Hepatocyte (in vitro differentiated cells): ENCODE data around the gene ARHGAP26.

Experiments used
- EZH2 ChIP-seq: fragments of 200-600 bp; sonication (generic); IDR thresholded peaks from 2 replicates; pipeline ENCODE4 v1.6.1; 2016; ENCODE audit warnings: antibody characterized with exemption, mild to moderate bottlenecking, borderline replicate concordance
- TF ChIP-seq, protein P1 (sequence below): fragments of 200-600 bp; sonication (generic); IDR thresholded peaks from 2 replicates; pipeline ENCODE4 v1.5.1; 2016; ENCODE audit warnings: antibody characterized with exemption, mild to moderate bottlenecking; ENCODE audit not compliant: poor library complexity

DNA sequence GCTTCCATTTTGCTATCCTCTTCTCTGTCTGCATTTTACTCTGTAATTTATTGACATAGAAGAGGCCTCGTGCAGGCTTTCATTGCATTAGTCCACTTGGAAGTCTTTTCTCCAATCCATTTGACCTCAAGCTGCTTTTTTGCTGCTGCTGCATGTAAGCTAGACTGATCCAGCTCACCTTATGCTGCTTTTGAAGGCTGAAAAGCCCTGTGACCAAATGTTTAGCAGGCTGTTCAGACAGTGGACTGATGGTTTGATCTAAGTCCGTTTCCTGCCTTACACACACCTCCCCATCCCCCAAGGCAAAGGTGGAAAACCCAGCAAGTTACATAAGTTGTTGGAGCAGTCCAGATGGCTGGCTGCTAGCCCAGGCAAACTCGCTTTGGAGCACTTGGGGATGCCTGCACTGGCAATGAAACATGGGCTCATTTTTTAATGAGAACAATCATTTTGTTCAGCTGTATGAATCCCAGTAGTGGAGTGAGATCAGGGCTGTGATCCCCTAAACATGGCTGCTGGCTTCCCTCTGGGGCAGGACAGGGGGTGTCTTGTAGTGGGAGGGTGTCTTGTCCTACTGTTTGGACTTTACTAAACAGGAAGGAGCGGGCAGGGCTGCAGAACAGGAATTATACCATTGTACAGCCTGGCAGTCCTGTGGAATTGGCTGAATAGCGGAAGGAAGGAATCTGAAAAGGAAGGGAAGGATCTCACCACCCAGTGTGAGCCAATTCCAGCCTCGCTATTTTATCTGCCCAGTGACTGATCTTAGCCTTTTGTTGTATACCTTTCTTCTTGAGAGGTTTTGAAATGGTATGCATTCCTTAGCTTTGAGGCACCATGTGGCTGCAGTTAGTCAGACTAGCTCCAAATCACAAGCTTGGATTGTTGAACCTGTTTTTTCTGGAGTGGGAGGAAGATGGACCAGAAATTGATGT, 212.0 kb downstream of the ARHGAP26 start:
- TF ChIP-seq, protein P1, sequence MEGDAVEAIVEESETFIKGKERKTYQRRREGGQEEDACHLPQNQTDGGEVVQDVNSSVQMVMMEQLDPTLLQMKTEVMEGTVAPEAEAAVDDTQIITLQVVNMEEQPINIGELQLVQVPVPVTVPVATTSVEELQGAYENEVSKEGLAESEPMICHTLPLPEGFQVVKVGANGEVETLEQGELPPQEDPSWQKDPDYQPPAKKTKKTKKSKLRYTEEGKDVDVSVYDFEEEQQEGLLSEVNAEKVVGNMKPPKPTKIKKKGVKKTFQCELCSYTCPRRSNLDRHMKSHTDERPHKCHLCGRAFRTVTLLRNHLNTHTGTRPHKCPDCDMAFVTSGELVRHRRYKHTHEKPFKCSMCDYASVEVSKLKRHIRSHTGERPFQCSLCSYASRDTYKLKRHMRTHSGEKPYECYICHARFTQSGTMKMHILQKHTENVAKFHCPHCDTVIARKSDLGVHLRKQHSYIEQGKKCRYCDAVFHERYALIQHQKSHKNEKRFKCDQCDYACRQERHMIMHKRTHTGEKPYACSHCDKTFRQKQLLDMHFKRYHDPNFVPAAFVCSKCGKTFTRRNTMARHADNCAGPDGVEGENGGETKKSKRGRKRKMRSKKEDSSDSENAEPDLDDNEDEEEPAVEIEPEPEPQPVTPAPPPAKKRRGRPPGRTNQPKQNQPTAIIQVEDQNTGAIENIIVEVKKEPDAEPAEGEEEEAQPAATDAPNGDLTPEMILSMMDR = no peak
- TF ChIP-seq EZH2 = no peak
